ENCODE measurements around the gene ECE2. TPM values are rescaled to one million over a fixed set of nuclear protein-coding genes. Genes with fewer than 3 reads are reported as not detected.
A peak's percentile ranks its signal among the peaks of the same experiment; 100 is the strongest.

The ECE2 gene
- total RNA-seq, 2 donors from 2014 or later: not detected

DNA sequence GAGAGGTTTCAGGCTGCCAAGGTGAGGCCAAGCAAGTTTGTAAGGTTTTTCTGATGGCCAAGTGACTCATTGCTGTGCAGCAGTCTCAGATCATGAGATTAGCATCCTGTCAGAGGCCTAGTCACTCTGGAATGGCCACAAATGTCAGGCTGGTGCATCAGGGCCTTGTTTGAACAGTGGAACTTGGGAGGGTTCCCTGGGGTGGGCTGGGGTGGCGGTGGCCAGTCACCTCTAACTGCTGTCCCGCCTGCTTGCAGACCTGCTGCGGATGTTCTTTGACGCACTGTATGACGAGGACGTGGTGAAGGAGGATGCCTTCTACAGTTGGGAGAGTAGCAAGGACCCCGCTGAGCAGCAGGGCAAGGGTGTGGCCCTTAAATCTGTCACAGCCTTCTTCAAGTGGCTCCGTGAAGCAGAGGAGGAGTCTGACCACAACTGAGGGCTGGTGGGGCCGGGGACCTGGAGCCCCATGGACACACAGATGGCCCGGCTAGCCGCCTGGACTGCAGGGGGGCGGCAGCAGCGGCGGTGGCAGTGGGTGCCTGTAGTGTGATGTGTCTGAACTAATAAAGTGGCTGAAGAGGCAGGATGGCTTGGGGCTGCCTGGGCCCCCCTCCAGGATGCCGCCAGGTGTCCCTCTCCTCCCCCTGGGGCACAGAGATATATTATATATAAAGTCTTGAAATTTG, 58.8 kb downstream of the ECE2 start:
- 91 to 92% methylated on average over 7 to 14 of the region's 15 CpGs for WGBS, 2 experiments (ENCODE audit: insufficient coverage in 1 of 2, insufficient read length in 1 of 2)
- H3K27ac ChIP-seq (ENCODE audit: low read depth, low read length): no peak overlapping the region

GRCh38 chr3:184335291-184335660, 59.5 kb downstream of the ECE2 start:
- peaks cover 49% of the 10 kb centered on the region for H3K36me3 ChIP-seq (ENCODE audit: control insufficient read depth, insufficient read depth, low read length)
- TF ChIP-seq, protein P1, sequence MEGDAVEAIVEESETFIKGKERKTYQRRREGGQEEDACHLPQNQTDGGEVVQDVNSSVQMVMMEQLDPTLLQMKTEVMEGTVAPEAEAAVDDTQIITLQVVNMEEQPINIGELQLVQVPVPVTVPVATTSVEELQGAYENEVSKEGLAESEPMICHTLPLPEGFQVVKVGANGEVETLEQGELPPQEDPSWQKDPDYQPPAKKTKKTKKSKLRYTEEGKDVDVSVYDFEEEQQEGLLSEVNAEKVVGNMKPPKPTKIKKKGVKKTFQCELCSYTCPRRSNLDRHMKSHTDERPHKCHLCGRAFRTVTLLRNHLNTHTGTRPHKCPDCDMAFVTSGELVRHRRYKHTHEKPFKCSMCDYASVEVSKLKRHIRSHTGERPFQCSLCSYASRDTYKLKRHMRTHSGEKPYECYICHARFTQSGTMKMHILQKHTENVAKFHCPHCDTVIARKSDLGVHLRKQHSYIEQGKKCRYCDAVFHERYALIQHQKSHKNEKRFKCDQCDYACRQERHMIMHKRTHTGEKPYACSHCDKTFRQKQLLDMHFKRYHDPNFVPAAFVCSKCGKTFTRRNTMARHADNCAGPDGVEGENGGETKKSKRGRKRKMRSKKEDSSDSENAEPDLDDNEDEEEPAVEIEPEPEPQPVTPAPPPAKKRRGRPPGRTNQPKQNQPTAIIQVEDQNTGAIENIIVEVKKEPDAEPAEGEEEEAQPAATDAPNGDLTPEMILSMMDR (conservative IDR thresholded peaks at IDR 0.05): no peak
- no peaks in the 10 kb centered on the region for H3K9me3 ChIP-seq (ENCODE audit: control insufficient read depth, low read length)
- Mint-ChIP-seq H3K27ac (peak overlapping the region; percentile 96), H3K4me3 (peak overlapping the region; percentile 74), H3K9me3 (no peaks in the 10 kb centered on the region), H3K4me1 (peaks cover 9% of the 10 kb centered on the region), H3K36me3 (ENCODE audit: low read depth) (peaks cover 44% of the 10 kb centered on the region), H3K27me3 (ENCODE audit: insufficient read depth) (peaks cover 4% of the 10 kb centered on the region)
- peak overlapping the region; percentile 87 for H3K27ac ChIP-seq (ENCODE audit: low read depth, low read length)
- H3K27me3 ChIP-seq (ENCODE audit: control insufficient read depth, insufficient read depth, low read length, poor library complexity, severe bottlenecking): no peaks in the 10 kb centered on the region
- 20 to 73% methylated on average over 1 to 3 of the region's 4 CpGs for WGBS, 2 experiments (ENCODE audit: insufficient coverage in 1 of 2, insufficient read length in 1 of 2)
- peak overlapping the region; percentile 81 for H3K4me3 ChIP-seq (ENCODE audit: low read length)
- peak overlapping the region; percentile 80 for H3K9ac ChIP-seq (ENCODE audit: extremely low read depth, low read length, poor library complexity, severe bottlenecking)
- DNase-seq: no peak
- no peaks in the 10 kb centered on the region for H3K4me1 ChIP-seq (ENCODE audit: control insufficient read depth, insufficient read depth, low read length)

More for the DNA sequence above, 58.8 kb downstream of the ECE2 start:
- Histone ChIP-seq H3K36me3 (ENCODE audit: control insufficient read depth, insufficient read depth, low read length) (peaks cover 56% of the 10 kb centered on the region), H3K4me3 (ENCODE audit: low read length) (no peak overlapping the region), H3K9ac (ENCODE audit: extremely low read depth, low read length, poor library complexity, severe bottlenecking) (no peak overlapping the region), H3K27me3 (ENCODE audit: control insufficient read depth, insufficient read depth, low read length, poor library complexity, severe bottlenecking) (no peaks in the 10 kb centered on the region), H3K4me1 (ENCODE audit: control insufficient read depth, insufficient read depth, low read length) (no peaks in the 10 kb centered on the region), H3K9me3 (ENCODE audit: control insufficient read depth, low read length) (no peaks in the 10 kb centered on the region)
- TF ChIP-seq, protein P1 (conservative IDR thresholded peaks at IDR 0.05): no peak
- Mint-ChIP-seq H3K27me3 (ENCODE audit: insufficient read depth) (peaks cover 4% of the 10 kb centered on the region), H3K36me3 (ENCODE audit: low read depth) (peaks cover 51% of the 10 kb centered on the region), H3K4me3 (no peak overlapping the region), H3K9me3 (no peaks in the 10 kb centered on the region), H3K27ac (peak overlapping the region; percentile 91), H3K4me1 (peaks cover 9% of the 10 kb centered on the region)
- DNase-seq: no peak

DNA sequence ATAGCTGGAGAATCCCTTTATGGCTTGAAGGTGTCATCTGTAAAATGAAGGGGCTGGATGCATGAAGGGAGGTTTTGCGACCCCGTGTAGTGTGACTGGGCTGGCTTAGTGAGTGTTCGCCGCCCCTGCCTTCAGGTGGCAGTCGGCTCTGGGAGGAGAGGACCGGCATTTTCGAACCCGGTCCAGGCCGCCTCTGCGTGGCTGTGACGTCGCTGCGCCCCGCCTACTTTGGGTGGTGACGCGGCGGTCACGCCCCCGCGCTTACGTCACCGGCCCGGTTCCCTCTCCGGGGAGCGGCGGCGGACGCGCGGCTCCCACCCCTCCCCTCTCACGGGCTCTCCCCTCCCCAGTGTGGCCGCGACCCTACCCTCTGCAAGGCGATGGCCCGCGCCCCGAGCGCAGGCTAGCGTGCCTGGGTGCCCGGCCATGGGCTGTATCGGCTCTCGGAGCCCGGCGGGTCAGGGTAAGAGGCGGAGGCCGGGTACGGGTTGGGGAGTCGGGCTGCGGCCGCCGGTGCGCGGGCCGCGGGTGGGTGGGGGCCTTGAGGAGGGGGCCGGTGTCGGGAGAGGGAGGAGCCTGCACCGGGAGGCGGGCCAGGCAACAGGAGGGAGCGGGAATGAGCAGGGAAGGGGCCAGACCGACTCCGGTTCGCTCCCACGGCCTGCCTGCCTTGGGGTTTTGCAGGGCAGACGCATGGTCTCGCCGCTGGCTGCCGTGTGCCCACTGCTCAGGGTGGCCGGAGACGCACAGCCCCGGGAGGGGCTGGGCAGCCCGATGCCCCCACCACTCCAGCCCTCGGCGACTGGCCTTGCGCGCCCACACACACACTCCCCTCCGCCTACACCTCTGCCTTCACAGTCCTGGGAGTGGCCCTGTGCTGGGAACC, 60.1 kb downstream of the ECE2 start:
- peaks cover 14% of the 10 kb centered on the region for H3K4me1 Mint-ChIP-seq
- no peaks in the 10 kb centered on the region for H3K9me3 Mint-ChIP-seq
- H3K36me3 Mint-ChIP-seq (ENCODE audit: low read depth): peaks cover 45% of the 10 kb centered on the region

More for the DNA sequence above, 60.1 kb downstream of the ECE2 start:
- H3K9me3 ChIP-seq (ENCODE audit: control insufficient read depth, low read length): no peaks in the 10 kb centered on the region
- peak overlapping the region; percentile 81 for H3K4me3 ChIP-seq (ENCODE audit: low read length)
- Mint-ChIP-seq H3K27ac (peak overlapping the region; percentile 96), H3K27me3 (ENCODE audit: insufficient read depth) (peaks cover 4% of the 10 kb centered on the region), H3K4me3 (peak overlapping the region; percentile 74)
- peak overlapping the region; percentile 80 for H3K9ac ChIP-seq (ENCODE audit: extremely low read depth, low read length, poor library complexity, severe bottlenecking)
- no peaks in the 10 kb centered on the region for H3K27me3 ChIP-seq (ENCODE audit: control insufficient read depth, insufficient read depth, low read length, poor library complexity, severe bottlenecking)
- 1 to 3% methylated on average over 14 to 77 of the region's 77 CpGs for WGBS, 2 experiments (ENCODE audit: insufficient coverage in 1 of 2, insufficient read length in 1 of 2)
- TF ChIP-seq, protein P1 (conservative IDR thresholded peaks at IDR 0.05): peak; percentile 21
- H3K4me1 ChIP-seq (ENCODE audit: control insufficient read depth, insufficient read depth, low read length): no peaks in the 10 kb centered on the region
- peak; percentile 98 for DNase-seq
- peaks cover 45% of the 10 kb centered on the region for H3K36me3 ChIP-seq (ENCODE audit: control insufficient read depth, insufficient read depth, low read length)
- peak overlapping the region; percentile 87 for H3K27ac ChIP-seq (ENCODE audit: low read depth, low read length)

All from endodermal cell (in vitro differentiated cells).